Bronchial epithelial cell (primary cell): ENCODE data around the gene ZSWIM4. TPM values are rescaled to one million over a fixed set of nuclear protein-coding genes. Genes with fewer than 3 reads are reported as not detected.

Source experiments
- DNase-seq: peaks from one replicate; pipeline ENCODE4 v3.0.0-alpha.2; 2010; ENCODE audit warnings: low read depth
- FAIRE-seq: peaks from 2 replicates; lab custom pipeline; 2011; peaks lifted over from hg19 to GRCh38; lab: Jason Lieb, UNC
- H3K27me3 ChIP-seq: 2 replicates; pipeline ENCODE4 v1.5.1; 2011; ENCODE audit warnings: low read length; ENCODE audit not compliant: control insufficient read depth, insufficient read depth
- H3K36me3 ChIP-seq: 2 replicates; pipeline ENCODE4 v1.5.1; 2011; ENCODE audit warnings: low read length; ENCODE audit not compliant: control insufficient read depth, insufficient read depth
- H3K4me3 ChIP-seq: 2 replicates; pipeline ENCODE4 v1.5.1; 2011; ENCODE audit warnings: mild to moderate bottlenecking, low read depth, low read length, control low read depth
- total RNA-seq: library from RNA; depleted of rRNA; stranded (reverse); fragments of >200 nt; gene quantifications from 2 replicates; pipeline ENCODE4 v1.2.1, GENCODE V29; 2014
- TF ChIP-seq, protein P1 (sequence below): IDR thresholded peaks from 2 replicates; pipeline ENCODE4 v1.5.1; 2011; ENCODE audit warnings: mild to moderate bottlenecking, moderate library complexity, low read length, control low read depth, inconsistent platforms; ENCODE audit not compliant: insufficient read depth, severe bottlenecking

Gene ZSWIM4
- total RNA-seq, 1 donor from 2014 or later = 3.2 TPM

GRCh38 chr19:13865571-13866462 is 70.6 kb downstream of the ZSWIM4 start:
- peaks cover 7% of the 10 kb centered on the region for H3K27me3 ChIP-seq
- DNase-seq = no peak
- TF ChIP-seq, protein P1, sequence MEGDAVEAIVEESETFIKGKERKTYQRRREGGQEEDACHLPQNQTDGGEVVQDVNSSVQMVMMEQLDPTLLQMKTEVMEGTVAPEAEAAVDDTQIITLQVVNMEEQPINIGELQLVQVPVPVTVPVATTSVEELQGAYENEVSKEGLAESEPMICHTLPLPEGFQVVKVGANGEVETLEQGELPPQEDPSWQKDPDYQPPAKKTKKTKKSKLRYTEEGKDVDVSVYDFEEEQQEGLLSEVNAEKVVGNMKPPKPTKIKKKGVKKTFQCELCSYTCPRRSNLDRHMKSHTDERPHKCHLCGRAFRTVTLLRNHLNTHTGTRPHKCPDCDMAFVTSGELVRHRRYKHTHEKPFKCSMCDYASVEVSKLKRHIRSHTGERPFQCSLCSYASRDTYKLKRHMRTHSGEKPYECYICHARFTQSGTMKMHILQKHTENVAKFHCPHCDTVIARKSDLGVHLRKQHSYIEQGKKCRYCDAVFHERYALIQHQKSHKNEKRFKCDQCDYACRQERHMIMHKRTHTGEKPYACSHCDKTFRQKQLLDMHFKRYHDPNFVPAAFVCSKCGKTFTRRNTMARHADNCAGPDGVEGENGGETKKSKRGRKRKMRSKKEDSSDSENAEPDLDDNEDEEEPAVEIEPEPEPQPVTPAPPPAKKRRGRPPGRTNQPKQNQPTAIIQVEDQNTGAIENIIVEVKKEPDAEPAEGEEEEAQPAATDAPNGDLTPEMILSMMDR = no peak
- peak overlapping the region; percentile 37 for H3K4me3 ChIP-seq
- no peaks in the 10 kb centered on the region for H3K36me3 ChIP-seq
- FAIRE-seq = no peak

GRCh38 chr19:13866463-13867046 is 71.3 kb downstream of the ZSWIM4 start:
- DNase-seq (no peak), FAIRE-seq (peak; percentile 70)
- TF ChIP-seq, protein P1 = no peak
- Histone ChIP-seq H3K27me3 (peaks cover 7% of the 10 kb centered on the region), H3K36me3 (no peaks in the 10 kb centered on the region), H3K4me3 (no peak overlapping the region)

GRCh38 chr19:13868663-13869062 is 73.4 kb downstream of the ZSWIM4 start:
- no peak for DNase-seq
- FAIRE-seq = peak; percentile 62
- Histone ChIP-seq H3K36me3 (no peaks in the 10 kb centered on the region), H3K4me3 (no peak overlapping the region), H3K27me3 (peaks cover 9% of the 10 kb centered on the region)
- TF ChIP-seq, protein P1 = no peak

DNA sequence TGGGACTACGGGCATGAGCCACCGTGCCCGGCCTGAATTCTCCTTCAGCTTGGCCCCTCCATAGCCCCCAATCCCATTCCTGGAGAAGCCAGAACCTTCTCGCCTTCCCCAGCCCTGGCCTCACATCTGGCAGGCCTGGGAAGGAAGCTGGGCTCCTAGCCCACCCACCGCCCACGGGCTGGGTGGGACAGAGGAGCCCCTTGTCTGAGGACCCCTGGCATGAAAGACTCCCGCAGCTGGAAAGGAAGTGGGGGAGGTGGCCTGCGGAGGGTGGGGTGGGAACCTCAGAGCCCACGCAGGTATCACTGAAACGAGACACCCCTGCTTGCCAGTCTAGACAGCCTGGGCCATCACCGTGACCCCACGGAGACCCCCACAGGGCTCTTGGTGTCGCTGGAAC is 74.0 kb downstream of the ZSWIM4 start:
- TF ChIP-seq, protein P1 = no peak

GRCh38 chr19:13870873-13871272 is 75.6 kb downstream of the ZSWIM4 start:
- Histone ChIP-seq H3K4me3 (no peak overlapping the region), H3K27me3 (peaks cover 9% of the 10 kb centered on the region), H3K36me3 (no peaks in the 10 kb centered on the region)
- no peak for DNase-seq
- no peak for FAIRE-seq
- TF ChIP-seq, protein P1 = no peak

More for the DNA sequence above, 74.0 kb downstream of the ZSWIM4 start:
- Histone ChIP-seq H3K4me3 (no peak overlapping the region), H3K36me3 (no peaks in the 10 kb centered on the region), H3K27me3 (peaks cover 9% of the 10 kb centered on the region)
- FAIRE-seq = no peak
- DNase-seq = no peak
